Lower leg skin (tissue), 4 donors: ENCODE results near the gene ITPKB. TPM values are rescaled to one million over a fixed set of nuclear protein-coding genes. Genes with fewer than 3 reads are reported as not detected.
"Not testable (repeated sequence)": the region's sequence is repeated elsewhere in the genome, so short reads cannot be mapped to it uniquely, and the experiment has no call there.

ENCODE experiments used
- DNase-seq, 2 donors: peaks; one replicate each; pipeline ENCODE4 v3.0.0-alpha.2; 2019; ENCODE audit warnings: low spot score in 2 of 2
- H3K4me3 ChIP-seq: fragments of 200-600 bp; sonication (generic); 2 replicates; pipeline ENCODE4 v1.5.1; 2017; ENCODE audit warnings: mild to moderate bottlenecking, low read depth; ENCODE audit not compliant: poor library complexity, severe bottlenecking
- POLR2A ChIP-seq, 2 donors: fragments of 450-650 bp; IDR thresholded peaks; one replicate each; pipeline ENCODE4 v1.6.1; 2016 to 2017; ENCODE audit warnings: antibody characterized with exemption in 2 of 2, mild to moderate bottlenecking in 1 of 2, moderate library complexity in 1 of 2
- WGBS, 2 donors: methylation state at CpG; one replicate each; pipeline ENCODE4 v1.1.5; 2018; 5-methylcytosine and 5-hydroxymethylcytosine counted together
- intact Hi-C: fragments of 100-400 bp; cut with DNase I; formaldehyde crosslinking; loops from one replicate; pipeline ENCODE4 v1.15.0; 2023; ENCODE audit warnings: low total_unique reads
- total RNA-seq, 4 donors: library from RNA; depleted of rRNA; stranded (reverse); fragments of >200 nt; gene quantifications; one replicate each; pipeline ENCODE4 v1.1.0, GENCODE V29; 2016
- TF ChIP-seq, protein P1 (sequence below), 3 donors: fragments of 450-650 bp; IDR thresholded peaks; one replicate each; pipeline ENCODE4 v1.5.1; 2016; ENCODE audit warnings: antibody characterized with exemption in 3 of 3, mild to moderate bottlenecking in 3 of 3, moderate library complexity in 2 of 3

The ITPKB gene
- total RNA-seq, 4 donors from 2014 or later: 39.3 to 57.2 (median 44.1) TPM

DNA sequence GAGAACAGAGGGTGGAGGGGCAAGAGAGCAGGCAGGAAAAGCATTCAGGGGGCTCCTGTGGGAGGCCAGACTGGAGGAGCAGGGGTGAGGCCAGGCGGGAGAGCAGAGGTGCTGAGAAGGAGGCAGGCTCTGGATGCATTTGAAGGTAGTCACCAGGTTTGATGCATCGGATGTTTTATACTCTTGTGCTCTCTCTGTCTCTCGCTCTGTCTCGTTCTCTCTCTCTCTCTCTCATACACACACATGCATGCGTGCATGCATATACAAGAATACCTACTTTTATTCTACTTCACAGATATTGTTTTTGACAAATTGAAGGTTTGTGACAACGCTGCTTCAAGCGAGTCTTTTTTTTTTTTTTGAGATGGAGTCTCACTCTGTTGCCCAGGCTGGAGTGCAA lies 15.0 kb upstream of the ITPKB start:
- no peak overlapping the region for H3K4me3 ChIP-seq
- intact Hi-C loops: no loop called here
- TF ChIP-seq, protein P1, sequence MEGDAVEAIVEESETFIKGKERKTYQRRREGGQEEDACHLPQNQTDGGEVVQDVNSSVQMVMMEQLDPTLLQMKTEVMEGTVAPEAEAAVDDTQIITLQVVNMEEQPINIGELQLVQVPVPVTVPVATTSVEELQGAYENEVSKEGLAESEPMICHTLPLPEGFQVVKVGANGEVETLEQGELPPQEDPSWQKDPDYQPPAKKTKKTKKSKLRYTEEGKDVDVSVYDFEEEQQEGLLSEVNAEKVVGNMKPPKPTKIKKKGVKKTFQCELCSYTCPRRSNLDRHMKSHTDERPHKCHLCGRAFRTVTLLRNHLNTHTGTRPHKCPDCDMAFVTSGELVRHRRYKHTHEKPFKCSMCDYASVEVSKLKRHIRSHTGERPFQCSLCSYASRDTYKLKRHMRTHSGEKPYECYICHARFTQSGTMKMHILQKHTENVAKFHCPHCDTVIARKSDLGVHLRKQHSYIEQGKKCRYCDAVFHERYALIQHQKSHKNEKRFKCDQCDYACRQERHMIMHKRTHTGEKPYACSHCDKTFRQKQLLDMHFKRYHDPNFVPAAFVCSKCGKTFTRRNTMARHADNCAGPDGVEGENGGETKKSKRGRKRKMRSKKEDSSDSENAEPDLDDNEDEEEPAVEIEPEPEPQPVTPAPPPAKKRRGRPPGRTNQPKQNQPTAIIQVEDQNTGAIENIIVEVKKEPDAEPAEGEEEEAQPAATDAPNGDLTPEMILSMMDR (IDR thresholded peaks at IDR 0.05): no peak
- no peak for TF ChIP-seq POLR2A (IDR thresholded peaks at IDR 0.05)
- no peak for DNase-seq
- 93% methylated on average over 7 of the region's 7 CpGs for WGBS, 2 donors

DNA sequence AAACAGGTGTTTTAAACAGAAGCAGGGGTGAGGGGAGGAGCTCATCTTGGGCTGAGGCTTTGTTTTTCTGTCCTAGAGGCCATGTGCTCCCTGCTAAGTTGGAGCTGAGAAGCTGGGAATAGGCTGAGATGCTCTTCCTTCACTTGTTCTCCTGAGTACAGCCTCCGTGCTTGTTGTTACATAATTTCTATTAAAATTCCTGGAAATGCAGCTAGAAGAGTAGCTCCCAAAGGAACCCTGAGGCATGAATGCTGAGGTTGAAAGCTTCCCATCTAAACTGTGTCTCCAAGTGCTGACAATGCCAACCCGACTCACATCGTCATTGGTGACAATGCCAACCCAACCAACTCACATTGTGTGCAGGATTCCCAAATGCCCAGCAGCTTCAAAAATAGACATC lies 12.6 kb upstream of the ITPKB start:
- intact Hi-C loops: no loop called here
- 36 to 58% methylated on average over 3 of the region's 3 CpGs for WGBS, 2 donors
- no peak overlapping the region for H3K4me3 ChIP-seq
- TF ChIP-seq, protein P1 (IDR thresholded peaks at IDR 0.05): no peak
- TF ChIP-seq POLR2A (IDR thresholded peaks at IDR 0.05): no peak
- DNase-seq: no peak

DNA sequence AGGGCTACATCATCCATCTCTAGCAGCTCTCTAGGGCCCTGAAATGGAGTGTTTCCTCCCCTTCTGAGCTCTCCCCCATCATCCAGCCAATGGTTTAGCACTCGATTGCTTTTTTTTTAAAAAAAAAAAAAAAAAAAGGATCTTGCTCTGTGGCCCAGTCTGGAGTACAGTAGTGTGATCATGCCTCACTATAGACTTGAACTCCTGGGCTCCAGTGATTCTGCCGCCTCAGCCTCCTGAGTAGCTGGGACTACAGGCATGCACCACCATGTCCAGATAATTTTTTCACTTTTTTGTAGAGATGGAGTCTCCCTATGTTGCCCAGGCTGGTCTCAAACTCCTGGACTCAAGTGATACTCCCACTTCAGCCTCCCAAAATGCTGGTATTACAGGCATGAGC lies 12.1 kb upstream of the ITPKB start:
- DNase-seq: no peak
- no peak overlapping the region for H3K4me3 ChIP-seq
- 97% methylated on average over 2 of the region's 2 CpGs for WGBS, 2 donors
- intact Hi-C loops: no loop called here
- TF ChIP-seq POLR2A (IDR thresholded peaks at IDR 0.05): no peak
- TF ChIP-seq, protein P1 (IDR thresholded peaks at IDR 0.05): no peak

DNA sequence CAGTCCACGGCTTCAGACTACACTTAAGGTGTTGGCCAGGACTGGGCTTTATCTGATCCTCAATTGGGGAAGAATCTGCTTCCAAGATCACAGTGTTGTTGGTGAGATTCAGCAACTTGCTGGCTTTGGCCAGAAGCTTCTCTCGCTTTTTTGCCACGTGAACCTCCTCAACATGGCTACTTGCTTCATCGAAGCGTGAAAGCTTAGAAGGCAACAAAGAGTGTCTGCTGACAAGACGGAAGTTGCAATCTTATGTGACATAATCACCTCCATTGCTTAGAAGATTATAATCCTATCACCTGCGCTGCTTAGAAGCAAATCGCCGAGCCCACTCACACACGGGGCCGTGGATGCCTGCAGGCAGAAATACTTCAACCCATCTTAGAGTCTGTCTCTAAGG lies 10.4 kb upstream of the ITPKB start:
- TF ChIP-seq POLR2A (IDR thresholded peaks at IDR 0.05): no peak
- TF ChIP-seq, protein P1 (IDR thresholded peaks at IDR 0.05): no peak
- no peak overlapping the region for H3K4me3 ChIP-seq
- WGBS, 2 donors: 86 to 87% methylated on average over 11 of the region's 11 CpGs
- DNase-seq: no peak
- intact Hi-C loops: no loop called here

DNA sequence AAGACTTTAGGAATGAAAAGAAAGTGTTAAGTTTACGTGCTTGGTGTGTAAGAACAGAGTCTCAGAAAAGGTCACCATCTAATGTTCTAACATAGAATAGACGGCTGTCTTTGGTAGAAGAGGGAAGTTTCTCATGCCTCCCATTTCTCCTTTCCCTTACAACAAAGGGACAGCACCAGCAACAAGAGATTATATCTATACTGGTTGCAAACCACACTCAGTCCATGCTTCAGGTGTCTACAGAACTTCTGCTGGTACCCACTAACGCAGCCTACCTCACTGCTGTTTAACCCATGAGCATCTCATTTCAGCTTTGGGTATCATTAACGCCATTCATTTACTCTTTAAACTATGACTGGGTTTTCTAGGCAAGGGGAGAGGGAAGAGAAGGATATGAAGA lies 9.2 kb upstream of the ITPKB start:
- H3K4me3 ChIP-seq: no peak overlapping the region
- TF ChIP-seq, protein P1 (IDR thresholded peaks at IDR 0.05): no peak
- TF ChIP-seq POLR2A (IDR thresholded peaks at IDR 0.05): no peak
- intact Hi-C loops: no loop called here
- 79 to 85% methylated on average over 4 of the region's 4 CpGs for WGBS, 2 donors
- no peak for DNase-seq

DNA sequence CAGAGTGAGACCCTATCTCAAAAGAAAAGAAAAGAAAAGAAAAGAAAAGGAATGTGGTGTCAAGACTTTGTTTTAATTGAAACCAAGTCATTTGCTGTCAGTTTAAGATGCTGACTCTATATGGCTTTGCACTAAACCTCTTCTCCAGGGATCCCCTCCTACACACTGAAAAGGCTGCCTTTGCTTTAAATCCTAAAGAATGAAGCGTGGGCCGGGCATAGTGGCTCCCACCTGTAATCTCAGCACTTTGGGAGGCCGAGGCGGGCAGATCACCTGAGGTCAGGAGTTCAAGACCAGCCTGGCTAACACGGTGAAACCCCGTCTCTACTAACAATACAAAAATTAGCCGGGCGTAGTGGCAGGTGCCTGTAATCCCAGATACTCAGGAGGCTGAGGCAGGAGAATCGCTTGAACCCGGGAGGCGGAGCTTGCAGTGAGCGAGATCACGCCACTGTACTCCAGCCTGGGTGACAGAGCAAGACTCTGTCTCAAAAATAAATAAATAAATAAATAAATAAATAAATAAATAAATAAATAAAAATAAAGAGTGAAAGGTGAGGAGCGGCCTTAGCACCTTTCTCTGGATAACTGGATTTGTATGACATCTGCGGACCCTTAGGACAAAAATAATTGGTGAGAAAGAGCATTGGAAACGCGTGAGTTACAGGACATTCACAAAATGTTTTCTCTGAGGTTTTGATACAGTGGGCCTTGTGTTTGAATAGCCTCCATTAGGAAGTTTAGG lies 8.6 kb upstream of the ITPKB start:
- 94% methylated on average over 17 of the region's 17 CpGs for WGBS, 2 donors
- H3K4me3 ChIP-seq, DNase-seq, intact Hi-C loops: not testable (repeated sequence)
